GM19239 (cell line): ENCODE measurements around the gene C11orf65.
A peak's percentile ranks its signal among the peaks of the same experiment; 100 is the strongest.
"Not testable (repeated sequence)": the region's sequence is repeated elsewhere in the genome, so short reads cannot be mapped to it uniquely, and the experiment has no call there.

Experiments used
- DNase-seq: peaks from one replicate; pipeline ENCODE4 v3.0.0; 2011; ENCODE audit warnings: low spot score; ENCODE audit not compliant: insufficient read length
- FAIRE-seq: peaks from 2 replicates; lab custom pipeline; 2011; peaks lifted over from hg19 to GRCh38; lab: Jason Lieb, UNC

Gene C11orf65

DNA sequence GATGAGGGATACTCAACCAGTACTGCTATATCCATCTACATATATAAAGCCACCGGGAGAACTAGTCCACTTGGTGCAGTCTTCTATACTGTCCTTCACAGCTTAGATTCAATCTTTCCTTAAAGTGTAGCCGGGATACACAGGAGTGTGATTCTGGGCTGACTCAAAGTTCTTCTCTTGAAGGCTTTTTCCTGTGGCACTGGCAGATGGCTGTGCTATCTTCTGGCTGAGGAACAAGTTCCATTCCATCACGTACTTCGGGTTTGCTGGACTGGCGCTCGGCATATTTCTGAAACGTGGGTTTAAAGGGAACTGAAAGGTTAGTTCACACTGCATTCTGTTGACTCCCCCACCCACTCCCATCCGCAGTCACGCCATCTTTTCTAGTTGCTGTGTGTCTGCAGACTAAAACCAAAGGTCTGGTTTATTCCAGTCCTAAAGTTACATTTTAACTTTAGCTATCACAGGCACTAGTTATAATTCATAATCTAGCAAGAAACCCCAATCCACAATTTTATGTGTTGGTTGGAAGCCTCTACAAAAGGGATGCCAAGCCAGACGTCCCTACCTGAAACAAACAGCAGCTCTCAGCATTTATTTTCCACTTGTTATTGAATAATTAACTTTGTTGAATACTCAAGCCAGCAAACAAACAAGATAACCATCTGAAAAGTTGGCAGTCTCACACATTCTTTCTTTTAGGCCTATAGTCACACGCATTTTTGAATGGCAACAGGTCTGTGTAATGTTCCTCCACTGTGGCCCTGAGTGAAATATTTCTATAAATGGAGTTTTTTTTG lies 7.5 kb upstream of the C11orf65 start:
- no peak for FAIRE-seq

DNA sequence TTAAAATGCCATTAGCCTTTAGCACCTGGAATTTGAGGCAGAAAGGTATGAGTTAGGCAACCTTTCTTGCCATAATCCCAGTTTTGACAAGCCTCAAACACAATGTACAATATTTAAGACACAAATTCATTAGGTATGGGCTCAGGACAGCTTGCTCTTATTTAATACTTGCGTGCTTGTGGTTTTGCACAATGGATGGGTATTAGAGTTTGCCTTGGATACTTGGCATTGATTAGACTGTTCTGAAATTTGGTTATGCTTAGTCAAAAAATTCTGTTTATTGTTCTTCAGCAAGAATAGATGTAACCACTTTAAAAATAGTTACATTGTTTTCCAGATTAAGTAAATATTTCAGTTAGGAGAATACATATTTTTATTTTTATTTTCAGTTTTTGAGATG lies 5.4 kb upstream of the C11orf65 start:
- FAIRE-seq (no peak), DNase-seq (no peak)

More for the DNA sequence above, 7.5 kb upstream of the C11orf65 start:
- no peak for DNase-seq

DNA sequence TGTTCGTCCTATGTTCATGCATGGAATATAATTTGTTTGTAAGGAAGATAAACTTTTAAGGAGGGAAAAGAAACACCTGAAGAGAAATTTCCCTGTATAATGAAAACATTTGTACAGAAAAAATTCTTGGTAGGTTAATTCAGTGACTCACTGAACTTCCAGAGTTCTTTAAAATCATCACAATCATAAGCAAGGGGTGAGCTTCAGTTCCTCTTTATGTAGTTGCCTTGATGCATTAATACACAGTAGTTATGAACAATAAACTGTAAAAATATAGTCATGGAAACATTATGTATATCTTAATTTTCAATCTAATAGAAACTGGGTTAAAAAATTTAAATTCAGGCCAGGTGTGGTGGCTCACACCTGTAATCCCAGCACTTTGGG lies 1.1 kb upstream of the C11orf65 start:
- DNase-seq: no peak
- no peak for FAIRE-seq

DNA sequence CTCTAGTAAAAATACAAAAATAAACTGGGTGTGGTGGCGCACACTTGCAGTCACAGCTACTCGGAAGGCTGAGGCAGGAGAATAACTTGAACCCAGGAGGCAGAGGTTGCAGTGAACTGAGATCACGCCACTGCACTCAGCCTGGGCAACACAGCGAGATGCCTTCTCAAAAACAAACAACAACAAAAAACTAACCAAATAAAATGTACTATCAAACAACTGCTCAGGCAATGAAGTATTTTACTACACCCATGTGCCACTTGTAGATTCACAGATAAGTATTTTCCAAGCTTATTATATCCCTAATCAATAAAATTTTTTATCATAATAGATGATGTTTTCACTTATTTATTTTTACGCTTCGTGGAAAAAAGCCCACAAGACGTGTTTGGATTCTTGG lies 924 bp downstream of the C11orf65 start:
- DNase-seq (no peak), FAIRE-seq (no peak)

DNA sequence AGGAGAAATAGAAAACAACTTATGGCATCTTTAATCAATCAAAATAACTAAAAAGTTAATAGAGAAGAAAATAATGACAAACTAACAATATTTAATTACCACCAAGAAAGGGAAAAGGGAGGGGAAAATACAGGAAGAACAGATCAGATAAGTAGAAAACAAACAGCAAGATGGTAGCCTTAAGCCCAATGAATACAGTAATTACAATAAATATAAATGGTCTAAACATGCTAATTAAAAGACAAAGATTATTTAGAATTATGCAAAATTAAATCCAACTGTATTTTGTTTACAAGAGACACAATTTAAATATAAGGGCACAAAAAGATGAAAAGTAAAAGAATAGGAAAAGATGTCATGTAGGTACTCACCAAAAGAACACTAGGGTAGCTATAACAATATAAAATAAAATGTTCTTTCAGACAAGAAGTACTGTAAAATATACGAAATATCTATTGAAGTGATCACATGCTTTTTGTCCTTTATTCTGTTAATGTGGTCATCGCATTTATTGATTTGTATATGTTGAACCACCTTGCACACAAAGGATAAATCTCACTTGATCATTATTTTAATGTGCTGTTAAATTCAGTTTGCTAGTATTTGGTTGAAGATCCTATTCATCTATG lies 14.0 kb downstream of the C11orf65 start:
- no peak for FAIRE-seq
- no peak for DNase-seq

DNA sequence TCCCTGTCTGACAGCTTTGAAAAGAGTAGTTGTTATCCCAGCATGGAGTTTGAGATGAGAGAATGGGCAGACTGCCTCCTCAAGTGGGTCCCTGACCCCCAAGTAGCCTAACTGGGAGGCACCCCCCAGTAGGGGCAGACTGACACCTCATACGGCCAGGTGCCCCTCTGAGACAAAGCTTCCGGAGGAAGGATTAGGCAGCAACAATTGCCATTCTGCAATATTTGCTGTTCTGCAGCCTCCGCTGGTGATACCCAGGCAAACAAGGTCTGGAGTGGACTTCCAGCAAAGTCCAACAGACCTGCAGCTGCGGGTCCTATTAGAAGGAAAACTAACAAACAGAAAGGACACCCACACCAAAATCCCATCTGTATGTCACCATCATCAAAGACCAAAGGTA lies 25.9 kb downstream of the C11orf65 start:
- not testable (repeated sequence) for DNase-seq, FAIRE-seq

DNA sequence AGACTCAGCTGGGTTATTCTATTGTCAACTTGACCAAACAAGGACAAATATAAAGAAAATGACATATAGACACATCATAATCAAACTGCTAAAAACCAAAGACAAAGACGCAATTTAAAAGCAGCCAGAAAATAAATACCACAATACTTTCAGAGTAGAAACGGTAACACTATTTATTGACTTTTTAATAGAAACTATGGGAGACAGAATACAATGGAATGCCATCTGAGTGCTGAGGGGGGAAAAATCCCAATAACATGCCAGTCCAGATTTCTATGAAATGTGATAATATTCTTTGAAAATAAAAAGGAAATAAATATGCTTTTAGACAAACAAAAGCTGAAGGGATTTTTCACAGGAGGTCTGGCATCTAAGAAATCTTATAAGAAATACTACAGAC lies 30.7 kb downstream of the C11orf65 start:
- no peak for FAIRE-seq

DNA sequence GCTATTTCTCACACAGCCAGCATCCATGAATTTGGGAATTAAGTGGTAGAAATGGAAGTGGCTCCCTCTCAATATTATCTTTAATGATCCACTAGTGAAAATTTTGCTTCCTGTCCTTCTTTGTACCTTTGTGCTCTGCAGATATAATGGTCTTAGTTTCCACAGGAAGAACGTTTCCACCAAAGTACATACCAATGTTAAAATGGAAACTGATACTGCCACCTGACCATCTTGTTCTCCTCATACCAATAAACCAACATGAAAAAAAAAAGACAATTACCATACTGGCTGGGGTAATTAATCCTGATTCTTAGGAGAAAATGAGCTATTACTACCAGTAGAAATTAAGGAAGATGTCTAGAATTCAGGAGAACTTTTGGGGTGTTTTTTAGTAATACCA lies 32.3 kb downstream of the C11orf65 start:
- FAIRE-seq: no peak
- no peak for DNase-seq

More for the DNA sequence above, 30.7 kb downstream of the C11orf65 start:
- no peak for DNase-seq

DNA sequence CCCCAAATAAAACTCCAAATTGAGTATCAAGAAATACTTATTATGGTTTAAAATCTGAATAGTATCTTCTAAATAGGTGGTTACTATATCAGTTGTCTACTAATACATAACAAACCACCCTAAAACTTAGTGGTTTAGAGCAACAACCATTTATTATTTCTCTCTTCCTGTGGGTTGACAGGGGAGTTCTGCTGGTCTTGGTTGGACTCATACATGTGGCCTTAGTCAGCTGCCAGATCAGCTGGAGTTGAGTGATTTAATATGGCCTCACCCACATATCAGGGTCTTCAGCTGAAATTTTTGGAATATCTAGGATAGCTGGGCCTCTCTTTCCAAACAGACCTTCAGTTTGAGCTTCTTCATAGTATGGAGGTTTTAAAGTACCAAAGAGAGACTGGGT lies 34.5 kb downstream of the C11orf65 start:
- DNase-seq (no peak), FAIRE-seq (no peak)

DNA sequence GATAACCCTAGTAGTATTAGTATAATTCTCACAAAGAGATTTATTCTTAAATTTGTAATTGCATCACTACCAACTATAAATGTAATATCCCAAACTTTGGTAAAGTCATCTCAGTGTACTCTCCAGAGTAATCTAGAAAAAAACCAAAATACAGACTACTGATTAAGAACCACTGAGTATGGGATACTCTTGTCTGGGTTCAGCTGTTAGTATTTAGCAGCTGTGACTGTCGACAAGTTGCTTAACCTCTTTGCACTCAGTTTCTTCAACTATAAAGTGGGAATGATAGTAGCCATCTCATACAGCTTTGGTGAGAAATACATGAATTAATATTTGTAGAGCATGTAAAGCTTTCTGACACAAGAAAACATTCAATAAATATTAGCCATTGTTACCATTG lies 35.3 kb downstream of the C11orf65 start:
- DNase-seq: no peak
- FAIRE-seq: no peak

DNA sequence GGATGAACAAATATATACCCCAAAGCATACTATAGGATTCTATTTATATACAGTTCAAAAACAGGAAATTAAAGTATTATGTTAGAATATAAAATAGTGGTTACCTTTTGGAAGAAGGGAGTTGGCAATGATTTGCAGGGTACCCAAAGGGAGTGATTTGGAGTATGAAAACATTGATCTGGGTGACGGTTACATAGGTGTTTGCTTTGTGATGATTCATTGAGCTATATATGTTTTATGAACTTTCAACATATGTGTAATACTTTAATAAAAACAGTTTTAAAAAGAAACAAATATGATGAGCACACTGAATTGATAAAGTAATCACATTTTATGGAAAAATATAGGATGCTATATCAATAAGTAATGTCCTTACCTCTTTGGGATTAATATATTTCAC lies 36.0 kb downstream of the C11orf65 start:
- FAIRE-seq: no peak
- DNase-seq: no peak

DNA sequence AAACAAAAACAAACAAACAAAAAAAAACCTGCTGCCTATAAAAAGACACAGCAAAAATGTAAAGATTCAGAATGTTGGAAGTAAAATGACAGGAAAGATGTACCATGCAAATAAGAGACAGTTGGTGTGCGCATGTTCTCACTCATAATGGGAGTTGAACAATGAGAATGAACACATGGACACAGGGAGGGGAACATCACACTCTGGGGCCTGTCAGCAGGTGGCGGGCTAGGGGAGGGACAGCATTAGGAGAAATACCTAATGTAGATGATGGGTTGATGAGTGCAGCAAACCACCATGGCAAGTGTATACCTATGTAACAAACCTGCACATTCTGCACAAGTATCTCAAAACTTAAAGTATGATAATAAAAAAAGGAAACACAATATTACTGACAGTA lies 49.8 kb downstream of the C11orf65 start:
- not testable (repeated sequence) for DNase-seq
- FAIRE-seq: peak; percentile 49

DNA sequence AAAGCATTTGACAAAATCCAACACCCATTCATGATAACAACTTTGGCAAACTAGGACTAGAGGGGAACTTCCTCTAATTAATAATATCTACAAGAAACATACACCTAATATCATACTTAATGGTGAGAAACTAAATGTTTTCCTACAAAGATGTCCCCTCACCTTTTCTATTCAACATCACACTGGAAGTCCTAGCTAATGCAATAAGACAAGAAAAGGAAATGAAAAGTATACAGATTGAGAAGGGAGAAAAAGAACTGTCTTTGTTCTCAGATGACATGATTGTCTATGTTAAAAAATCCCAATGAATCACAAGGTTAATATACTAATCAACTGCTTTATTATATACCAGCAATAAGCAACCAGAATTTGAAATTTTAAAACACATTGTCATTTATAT lies 52.4 kb downstream of the C11orf65 start:
- DNase-seq (no peak), FAIRE-seq (no peak)

DNA sequence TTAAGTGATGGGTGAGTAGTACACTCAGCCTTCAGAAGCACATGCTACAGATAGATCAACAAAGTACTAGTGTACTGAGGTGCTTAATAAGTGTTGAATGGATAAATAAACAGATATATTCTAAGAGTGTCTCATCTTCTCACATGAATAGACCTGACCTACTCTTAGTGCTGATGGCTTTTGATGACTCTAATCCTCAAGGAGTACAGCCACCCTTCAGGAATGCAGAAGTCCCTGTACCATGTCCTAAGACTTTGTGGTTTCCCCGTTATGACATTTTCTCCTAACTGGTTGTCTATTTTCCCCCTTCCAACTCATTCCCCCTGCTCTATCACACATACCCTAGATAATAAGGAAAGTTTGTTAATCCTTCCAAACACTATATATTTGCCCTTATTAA lies 61.6 kb downstream of the C11orf65 start:
- FAIRE-seq: no peak

DNA sequence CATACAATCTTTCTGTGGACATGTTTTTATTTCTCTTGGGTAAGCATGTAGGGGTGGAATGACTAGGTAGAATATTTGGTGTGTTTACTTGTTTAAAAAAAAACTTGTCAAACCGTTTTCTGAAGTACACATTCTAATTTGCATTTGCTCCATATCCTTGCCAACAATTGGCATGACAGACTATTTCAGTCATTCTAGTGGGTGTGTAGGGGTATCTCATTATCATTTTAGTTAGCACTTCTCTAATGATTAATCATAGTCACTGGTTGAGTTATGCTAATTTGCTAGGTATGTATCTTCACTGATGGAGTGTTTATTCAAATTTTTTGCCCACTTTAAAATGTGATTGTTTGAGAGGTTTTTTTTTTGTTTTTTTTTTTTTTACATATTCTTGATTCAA lies 64.3 kb downstream of the C11orf65 start:
- no peak for FAIRE-seq
- no peak for DNase-seq

More for the DNA sequence above, 61.6 kb downstream of the C11orf65 start:
- DNase-seq: no peak

DNA sequence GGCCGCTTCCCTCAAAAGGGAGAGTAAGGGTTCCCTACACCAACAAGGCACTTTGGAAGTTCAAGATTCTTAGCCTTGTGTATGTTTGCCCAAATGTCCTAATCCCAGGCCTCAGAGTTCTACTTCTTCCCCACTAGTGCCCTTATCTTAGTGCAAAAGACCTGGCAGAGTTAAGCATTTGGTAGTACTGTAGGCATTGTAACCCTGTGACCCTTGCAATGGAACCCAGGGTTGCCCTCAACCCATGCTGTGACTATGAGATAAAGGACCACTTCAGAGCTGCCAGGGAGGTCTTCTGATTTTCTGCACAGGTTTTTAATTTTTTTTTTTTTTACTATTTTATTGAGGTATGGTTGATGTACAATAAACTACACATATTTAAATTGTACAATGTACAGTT lies 65.1 kb downstream of the C11orf65 start:
- DNase-seq (no peak), FAIRE-seq (no peak)

DNA sequence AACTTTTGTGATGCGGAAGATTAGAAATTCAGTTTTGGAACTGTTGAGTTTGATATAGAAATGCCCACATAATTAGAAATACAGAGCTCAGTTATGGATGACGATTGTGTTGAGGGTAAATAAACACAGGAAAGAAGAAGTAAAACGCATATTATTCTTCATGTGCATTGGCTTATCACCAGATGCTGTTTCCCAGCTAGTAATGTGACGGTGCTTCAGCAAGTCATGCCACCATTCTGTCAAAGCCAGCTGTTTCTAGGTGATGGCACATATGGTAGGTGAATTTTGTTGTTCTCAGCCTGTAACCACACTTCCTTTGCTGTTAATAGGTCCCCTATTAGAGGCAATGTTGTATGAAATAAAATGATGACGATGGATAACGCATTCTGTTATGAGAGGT lies 68.9 kb downstream of the C11orf65 start:
- FAIRE-seq: no peak
- no peak for DNase-seq

DNA sequence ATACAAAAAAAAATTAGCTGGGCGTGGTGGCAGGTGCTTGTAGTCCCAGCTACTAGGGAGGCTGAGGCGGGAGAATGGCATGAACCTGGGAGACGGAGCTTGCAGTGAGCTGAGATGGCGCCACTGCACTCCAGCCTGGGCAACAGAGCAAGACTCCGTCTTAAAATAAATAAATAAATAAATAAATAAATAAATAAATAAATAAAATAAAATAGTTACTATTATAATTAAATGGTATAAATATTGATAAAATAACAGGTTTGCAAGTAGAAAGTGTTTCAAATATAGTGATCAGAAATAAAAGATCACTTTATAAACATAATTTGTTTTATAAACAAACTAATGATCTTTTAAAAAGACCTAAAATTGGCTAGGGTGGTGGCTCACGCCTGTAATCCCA lies 70.7 kb downstream of the C11orf65 start:
- DNase-seq, FAIRE-seq: not testable (repeated sequence)

DNA sequence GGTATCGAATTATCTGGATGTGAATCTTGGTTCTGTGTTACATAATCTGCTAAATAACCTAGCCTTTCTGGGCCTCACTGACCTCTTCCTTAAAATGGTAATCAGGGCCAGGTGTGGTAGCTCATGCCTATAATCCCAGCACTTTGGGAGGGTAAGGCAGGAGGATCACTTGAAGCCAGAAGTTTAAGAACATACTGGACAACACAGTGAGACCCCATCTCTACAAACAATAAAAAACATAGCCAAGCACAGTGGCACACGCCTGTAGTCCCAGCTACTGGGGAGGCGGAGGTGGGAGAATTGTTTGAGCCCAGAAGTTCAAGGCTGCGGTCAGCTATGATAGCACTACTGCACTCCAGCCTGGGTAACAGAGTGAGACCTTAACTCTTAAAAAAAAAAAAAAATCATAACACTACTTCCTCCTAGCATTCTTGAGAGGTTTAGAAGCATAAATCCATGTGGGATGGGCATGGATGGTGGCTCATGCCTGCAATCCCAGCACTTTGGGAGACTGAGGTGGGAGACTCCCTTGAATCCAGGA lies 72.5 kb downstream of the C11orf65 start:
- DNase-seq (no peak), FAIRE-seq (no peak)

DNA sequence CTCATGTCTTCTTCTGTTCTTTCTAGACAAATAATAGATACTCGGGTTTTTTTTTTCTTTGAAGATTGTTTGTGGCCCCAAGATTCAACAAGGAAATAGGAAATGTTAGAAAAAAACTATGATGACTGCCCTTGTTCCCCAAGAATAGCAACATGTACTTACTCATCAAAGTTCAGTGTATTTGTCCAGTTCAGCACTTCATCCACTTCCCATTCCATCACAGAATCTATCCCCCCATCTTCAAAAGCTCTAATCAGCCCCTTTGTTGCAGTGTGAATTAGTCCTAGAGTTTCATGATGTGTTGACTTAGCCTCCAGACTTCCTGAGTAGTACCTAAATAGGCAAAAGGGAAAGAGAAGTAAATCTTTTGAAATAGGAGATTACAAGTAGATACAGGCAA lies 74.3 kb downstream of the C11orf65 start:
- no peak for DNase-seq
- no peak for FAIRE-seq

DNA sequence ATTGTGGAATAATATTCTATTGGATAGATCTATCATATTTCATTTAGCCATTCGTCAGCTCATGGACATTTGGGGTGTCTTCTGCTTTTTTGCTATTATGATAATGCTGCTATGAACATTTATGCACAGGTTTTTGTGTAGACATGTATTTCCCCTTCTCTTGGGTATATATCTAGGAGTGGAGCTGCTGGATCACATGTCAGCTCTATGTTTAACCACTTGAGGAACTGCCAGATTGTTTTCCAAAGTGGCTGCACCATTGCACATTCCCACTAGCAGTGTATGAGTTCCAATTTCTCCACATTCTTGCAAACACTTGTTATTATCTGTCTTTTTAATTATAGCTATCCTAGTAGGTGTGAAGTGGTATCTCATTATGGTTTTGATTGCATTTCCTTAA lies 75.0 kb downstream of the C11orf65 start:
- FAIRE-seq (no peak), DNase-seq (no peak)

DNA sequence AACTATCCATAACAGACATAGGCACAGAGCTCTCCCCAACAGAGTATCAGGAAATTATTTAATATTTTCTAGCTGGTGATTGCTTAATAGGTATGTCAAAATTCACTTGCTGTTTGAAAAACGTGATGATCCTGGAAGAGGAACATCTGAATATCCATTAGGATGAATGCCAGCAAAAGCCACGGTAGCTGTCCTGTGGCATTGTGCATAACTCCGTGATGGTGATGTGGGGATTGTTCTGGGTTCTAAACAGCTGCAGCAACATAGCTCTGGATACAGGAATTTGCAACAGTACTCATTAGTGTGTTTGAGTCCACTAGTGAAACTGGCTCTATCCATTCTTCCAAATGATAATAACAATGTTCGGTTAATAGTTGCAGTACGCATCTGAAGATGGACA lies 78.8 kb downstream of the C11orf65 start:
- FAIRE-seq (no peak), DNase-seq (no peak)
